ENCODE measurements around the gene INMT.

INMT gene

GRCh38 chr7:30797176-30798040, 45.5 kb downstream of the INMT start:
- no peak for TF ChIP-seq CTCF (IDR thresholded peaks at IDR 0.05; ENCODE audit: low read depth, low read length)
- DNase-seq (ENCODE audit: low read depth in 2 of 2): no peak
- no peak overlapping the region for H3K4me3 ChIP-seq (replicated peaks in 1 of 2; ENCODE audit: low read depth in 2 of 2, low read length in 2 of 2)

GRCh38 chr7:30799206-30799975, 47.5 kb downstream of the INMT start:
- TF ChIP-seq CTCF (IDR thresholded peaks at IDR 0.05; ENCODE audit: low read depth, low read length): no peak
- DNase-seq (ENCODE audit: low read depth in 2 of 2): peak; percentile 93 to 99
- no peak overlapping the region for H3K4me3 ChIP-seq (replicated peaks in 1 of 2; ENCODE audit: low read depth in 2 of 2, low read length in 2 of 2)

GRCh38 chr7:30799976-30800661, 48.2 kb downstream of the INMT start:
- no peak for DNase-seq (ENCODE audit: low read depth in 2 of 2)
- H3K4me3 ChIP-seq (replicated peaks in 1 of 2; ENCODE audit: low read depth in 2 of 2, low read length in 2 of 2): no peak overlapping the region

GRCh38 chr7:30800785-30801252, 48.9 kb downstream of the INMT start:
- H3K4me3 ChIP-seq (replicated peaks in 1 of 2; ENCODE audit: low read depth in 2 of 2, low read length in 2 of 2): no peak overlapping the region
- peak; percentile 66 for TF ChIP-seq CTCF (IDR thresholded peaks at IDR 0.05; ENCODE audit: low read depth, low read length)
- DNase-seq (ENCODE audit: low read depth in 2 of 2): peak; percentile 90 to 91

More at GRCh38 chr7:30799976-30800661, 48.2 kb downstream of the INMT start:
- TF ChIP-seq CTCF (IDR thresholded peaks at IDR 0.05; ENCODE audit: low read depth, low read length): no peak

GRCh38 chr7:30802812-30803211, 50.9 kb downstream of the INMT start:
- DNase-seq (ENCODE audit: low read depth in 2 of 2): no peak
- no peak overlapping the region for H3K4me3 ChIP-seq (replicated peaks in 1 of 2; ENCODE audit: low read depth in 2 of 2, low read length in 2 of 2)
- TF ChIP-seq CTCF (IDR thresholded peaks at IDR 0.05; ENCODE audit: low read depth, low read length): no peak

- TF ChIP-seq CTCF (IDR thresholded peaks at IDR 0.05; ENCODE audit: low read depth, low read length): no peak
- DNase-seq (ENCODE audit: low read depth in 2 of 2): peak; percentile 74 to 85
- H3K4me3 ChIP-seq (replicated peaks in 1 of 2; ENCODE audit: low read depth in 2 of 2, low read length in 2 of 2): no peak overlapping the region
These were observed 52.2 kb downstream of the INMT start for GRCh38 chr7:30804078-30804661.

All from cardiac fibroblast (primary cell).